Activated CD4-positive, CD25-positive, alpha-beta regulatory T cell treated with anti-CD3 and anti-CD28 coated beads, Interleukin-2, amount 50 U/mL, for 72 hours (primary cell): ENCODE measurements around the gene DOCK4.

Experiments
- DNase-seq: peaks from one replicate; pipeline ENCODE4 v3.0.0; 2021

DOCK4 gene

DNA sequence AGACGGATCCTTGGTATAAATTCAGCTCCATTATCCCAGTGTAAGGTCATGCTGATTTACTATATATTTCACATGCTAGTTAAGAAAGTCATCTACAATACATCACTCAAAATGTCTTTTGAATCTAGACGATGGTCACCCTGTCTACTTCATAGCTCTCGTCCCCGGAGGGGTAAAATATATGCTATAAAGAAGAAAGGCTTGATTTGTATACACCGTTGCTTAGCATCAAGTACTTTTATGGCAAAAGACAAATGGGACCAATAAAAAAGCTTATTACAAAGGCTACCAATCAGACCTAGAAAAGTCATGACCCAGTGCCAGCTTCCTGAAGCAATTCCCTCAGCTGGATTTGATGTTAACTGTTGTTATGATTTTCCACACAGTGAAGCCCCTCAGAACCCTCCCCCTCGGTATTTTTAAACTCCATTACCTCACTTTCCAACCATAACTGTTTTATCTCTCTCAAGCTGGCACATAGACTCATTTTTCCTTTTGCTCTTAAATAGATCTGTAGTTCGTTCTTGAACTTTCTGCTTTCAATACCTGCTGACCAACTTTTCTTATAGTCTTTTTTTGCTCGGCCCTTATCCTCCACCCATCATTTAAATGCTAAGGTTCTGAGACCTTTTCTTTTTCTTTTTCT lies 104.9 kb downstream of the DOCK4 start:
- DNase-seq, result no peak

DNA sequence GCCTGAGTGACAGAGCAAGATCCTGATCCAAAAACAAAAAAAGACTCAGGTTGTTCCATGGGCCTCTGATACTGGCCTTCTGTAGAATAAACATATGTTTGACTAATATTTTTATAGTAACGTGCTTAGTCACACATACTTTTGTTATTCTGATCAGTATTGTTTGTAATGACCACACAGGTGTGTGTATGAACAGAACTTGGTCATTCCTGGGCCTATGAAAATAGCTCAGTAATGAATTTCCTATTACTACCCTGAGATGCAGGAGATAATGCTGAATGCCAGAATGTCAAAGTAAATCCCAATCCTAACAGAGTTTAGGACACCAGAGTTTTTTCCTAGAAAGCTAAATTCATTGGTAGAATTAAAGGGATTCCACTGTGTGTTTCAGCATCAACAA lies 108.7 kb downstream of the DOCK4 start:
- DNase-seq, result no peak

DNA sequence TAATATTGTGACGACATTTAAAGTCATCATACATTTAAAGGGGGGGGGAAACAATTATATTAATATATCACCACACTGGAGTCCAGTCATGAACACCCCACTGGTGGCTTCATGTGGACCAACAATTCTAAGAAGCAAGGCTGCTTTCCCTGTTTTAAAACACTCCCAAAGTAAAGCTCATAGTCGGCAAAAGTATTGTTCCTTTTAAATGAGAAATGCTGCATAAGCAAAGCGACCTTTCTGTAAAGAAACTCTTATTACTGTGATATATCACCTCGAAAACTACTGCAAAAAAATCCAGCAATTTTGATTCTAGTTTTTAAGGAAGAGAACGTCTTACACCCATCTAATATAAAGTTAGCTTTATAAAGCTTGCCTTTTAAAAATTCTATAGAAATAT lies 112.8 kb downstream of the DOCK4 start:
- DNase-seq, result no peak

DNA sequence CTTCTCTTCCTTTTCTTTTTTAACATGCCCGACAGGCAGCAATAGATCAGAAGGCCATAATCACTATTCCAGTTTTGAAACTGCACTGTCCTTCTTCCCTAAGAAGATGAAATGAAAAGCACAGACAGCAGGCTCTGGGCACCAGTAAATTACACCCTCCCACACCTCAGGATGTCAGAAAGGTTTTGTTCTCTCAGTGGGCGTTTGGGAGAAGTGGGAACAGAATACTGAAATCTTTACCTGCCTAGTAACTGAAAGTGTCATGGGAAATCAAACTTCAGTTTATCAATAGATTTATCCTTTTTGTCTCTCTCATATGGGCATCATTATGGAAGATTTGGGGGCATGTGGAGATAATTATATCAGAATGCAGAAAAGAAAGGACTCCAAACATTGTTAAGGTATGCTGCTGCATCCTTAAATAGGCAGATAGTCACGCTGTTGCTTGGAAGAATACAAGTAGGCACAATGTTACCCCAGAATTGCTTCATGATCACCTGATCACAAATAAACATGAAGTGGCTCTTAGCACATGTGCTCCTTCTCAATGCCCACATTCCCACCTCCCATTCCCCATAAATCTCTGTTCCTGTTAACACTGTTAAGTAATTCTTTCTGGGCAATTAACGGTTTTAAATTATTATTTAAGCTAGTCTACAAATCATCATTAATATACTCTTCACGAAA lies 113.3 kb downstream of the DOCK4 start:
- DNase-seq, result no peak

DNA sequence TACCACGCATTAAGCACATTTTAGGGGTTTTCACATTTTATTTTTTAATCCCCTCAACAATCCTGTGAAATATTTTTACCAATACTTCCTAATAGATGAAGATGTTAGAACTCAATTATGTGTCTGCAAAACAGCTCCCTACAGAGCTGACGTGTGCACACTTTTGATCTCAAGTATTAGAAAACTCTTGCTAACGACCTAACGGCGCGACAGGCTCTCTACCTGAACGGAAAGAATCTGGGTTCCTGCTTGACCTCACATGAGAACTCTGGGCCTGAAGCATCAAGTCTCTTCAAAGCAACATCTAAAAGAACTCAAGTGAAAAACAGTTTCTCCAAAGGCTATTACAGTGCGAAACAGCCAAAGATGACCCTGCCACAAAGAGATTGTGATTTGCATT lies 113.9 kb downstream of the DOCK4 start:
- DNase-seq, result no peak

DNA sequence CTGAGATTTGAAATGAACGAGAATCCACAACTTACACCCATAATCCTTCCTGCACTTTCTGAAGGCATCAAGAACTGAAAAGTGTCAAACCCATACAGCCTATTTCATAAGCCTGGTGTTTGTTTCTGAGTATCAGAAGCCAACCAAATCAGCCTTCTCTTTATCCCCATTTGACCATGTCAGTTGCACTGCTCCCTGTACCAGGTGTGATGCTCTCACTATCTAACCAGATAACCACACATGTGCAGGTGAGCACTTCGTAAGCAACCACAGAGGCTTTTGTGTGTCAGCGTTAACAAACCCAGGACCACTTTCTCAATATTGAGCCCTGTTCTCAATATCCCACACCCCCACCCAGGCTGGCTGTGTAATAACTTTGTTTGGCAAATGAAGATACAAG lies 114.4 kb downstream of the DOCK4 start:
- DNase-seq, result no peak

DNA sequence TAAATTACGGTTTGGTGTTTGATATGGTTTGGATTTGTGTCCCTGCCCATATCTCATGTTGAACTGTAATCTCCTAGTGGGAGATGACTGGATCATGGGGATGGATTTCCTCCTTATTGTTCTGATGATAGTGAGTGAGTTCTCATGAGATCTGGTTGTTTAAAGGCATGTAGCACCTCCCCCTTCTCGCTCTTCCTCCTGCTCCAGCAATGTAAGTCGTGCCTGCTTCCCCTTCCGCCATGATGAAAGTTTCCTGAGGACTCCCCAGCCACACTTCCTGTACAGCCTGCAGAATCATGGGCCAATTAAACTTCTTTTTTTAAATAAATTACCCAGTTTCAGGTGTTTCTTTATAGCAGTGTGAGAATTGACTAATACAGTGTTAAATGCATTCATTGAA lies 116.6 kb downstream of the DOCK4 start:
- DNase-seq, result no peak

DNA sequence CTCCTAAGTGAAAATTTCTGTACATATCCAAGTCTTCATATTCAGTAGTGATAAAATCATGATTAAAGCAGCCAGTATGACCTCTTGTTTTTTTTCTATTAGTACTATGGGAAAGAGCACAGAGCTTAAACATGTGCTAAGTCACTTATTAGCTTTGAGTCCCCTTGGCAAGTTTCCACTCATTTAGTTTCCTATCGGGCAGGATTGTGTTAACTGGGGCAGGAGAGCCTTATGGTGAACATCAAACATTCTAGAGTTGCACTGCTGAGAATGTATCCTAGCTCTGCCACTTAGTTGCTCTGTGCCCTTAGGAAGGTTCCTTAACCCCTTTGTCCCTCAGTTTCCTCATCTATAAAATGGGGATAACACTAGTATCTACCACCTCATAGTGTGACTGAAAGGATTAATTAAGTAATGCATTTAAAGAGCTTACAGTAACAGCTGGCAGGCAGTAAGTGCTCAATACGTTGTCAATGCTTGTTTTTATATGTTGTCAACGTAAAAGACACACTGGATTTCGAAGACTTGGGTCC lies 117.6 kb downstream of the DOCK4 start:
- DNase-seq, result no peak

DNA sequence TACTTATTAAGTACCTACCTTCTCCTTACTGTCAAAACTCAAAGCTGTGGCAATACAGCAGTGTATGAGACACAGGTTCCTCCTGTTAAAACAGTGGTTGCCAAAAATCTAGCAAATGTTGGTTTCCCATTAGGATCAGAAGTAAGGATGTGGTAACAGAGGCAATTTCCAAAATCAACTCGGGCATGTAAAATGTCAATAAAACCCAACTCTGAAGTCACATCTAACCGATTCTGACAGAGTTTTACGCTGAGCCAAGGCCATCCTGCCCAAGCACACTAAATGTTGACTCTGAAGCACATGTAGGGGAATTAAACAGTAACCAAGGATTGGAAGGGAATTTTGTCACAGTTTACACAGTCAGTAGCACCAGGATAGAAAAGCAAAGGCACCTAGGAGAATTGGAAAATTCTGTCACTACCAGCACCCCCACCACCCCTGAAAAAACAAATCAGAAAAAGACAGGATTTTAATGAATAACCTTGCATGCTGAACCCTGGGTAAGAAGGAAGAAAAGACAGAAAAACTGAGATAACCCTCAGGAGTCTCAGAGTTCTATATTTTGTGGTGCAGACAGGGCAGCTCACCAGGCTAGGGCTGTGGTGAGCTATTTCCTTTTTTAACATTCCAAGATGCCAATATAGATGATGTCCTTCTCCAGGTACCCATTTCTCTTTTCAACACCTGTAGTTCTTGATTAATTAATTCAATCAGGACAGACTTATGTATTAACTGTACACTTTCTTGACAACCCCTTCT lies 119.5 kb downstream of the DOCK4 start:
- no peak for DNase-seq

DNA sequence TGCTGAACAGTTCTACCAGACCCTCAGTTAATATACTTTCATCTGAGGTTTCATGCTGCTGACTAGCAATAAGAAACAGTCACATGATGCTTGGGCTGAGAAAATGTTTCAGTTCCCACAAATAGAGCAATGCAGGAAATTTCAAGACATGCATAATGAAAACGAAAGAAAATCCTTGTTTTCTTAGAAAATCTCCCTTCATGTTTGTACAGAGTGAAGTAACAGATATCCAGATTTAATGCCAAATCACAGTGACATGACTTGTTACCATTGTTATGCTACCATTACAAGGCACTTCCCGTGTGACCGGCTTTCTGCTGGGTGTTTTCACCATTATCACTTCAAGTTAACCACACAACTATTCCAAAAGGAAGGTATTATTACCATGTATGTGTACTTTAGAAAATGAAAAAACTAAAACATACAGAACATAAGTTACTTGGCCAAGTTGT lies 121.7 kb downstream of the DOCK4 start:
- no peak for DNase-seq

DNA sequence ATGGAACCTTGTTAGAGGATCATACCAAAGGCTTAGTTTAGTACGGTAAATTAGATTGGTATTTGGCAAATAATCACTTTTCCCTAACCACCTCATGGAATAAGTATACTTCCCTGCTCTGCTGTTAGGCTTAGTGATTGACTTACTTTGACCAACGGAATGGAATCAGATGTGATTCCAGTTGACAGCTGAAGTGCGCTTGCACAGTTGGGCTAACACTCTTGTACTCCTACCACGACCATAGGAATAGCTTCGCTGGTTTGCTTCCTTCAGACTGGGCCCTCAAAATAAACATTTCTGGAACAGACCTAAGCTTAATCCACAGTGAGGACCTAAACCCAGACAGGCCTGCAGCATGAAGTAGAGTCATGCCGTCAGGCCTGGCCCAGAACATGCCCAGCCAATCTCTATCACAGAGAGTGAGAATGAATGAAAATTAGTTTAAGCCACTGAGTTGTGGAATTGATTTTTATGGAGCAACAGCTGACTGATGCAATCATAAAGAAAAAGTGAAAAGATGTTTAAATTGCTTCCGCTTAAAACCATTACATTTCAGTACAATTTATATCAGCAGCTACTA lies 122.3 kb downstream of the DOCK4 start:
- DNase-seq, result no peak

DNA sequence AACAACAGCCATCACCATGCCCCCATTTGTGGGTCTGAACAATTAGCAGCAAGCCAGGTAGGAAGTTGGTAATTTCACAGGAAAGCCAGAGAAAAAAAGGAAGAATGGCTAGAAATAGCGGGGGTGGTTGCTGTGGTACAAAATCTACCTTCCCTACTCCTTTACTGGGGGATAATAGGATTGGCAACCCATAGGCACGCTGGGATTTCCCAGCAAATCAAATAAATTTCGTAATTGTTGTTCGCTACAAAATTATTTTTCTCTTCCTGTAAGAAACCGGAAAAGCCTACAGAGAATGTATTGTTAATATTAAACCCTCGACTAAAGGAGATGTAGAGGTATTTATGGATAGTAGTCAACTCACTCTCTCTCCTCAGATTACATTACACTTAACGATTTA lies 123.9 kb downstream of the DOCK4 start:
- no peak for DNase-seq

DNA sequence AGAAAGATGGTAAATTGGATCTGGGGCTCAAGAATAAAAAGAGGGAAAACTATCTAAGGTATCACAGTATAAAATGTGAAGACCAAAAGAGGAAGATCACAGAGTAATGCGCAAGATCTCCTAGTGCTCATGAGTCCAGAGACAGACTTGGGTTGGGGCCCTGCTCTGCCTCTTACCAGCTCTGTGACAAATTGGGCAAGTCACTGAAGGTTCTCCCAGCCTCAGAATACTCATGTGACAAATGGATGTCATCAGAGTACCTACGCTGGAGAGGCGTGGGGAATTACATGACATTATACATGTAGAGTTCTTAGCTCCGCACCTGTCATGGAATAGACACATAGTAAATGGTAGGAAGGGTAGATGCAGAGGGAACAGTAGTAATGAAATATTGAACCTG lies 124.4 kb downstream of the DOCK4 start:
- no peak for DNase-seq

DNA sequence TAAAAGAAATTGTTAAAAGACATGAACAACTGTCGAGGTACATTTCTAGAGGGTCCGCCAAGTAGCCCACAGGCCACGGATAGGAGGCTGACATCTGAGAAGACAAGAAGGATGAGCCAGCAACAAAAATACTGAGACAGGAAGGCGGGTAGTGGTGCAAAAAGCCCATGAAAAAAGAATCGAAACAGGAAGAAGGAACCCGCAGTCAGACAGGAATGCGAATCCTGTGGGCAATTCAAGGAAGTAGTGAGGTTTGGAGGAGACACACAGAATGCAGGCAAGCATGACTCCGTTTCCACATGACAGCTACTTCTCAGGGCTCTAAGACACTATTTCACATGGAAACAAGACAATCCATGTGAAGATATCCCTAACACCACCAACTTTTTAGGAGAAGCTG lies 125.2 kb downstream of the DOCK4 start:
- DNase-seq, result no peak

DNA sequence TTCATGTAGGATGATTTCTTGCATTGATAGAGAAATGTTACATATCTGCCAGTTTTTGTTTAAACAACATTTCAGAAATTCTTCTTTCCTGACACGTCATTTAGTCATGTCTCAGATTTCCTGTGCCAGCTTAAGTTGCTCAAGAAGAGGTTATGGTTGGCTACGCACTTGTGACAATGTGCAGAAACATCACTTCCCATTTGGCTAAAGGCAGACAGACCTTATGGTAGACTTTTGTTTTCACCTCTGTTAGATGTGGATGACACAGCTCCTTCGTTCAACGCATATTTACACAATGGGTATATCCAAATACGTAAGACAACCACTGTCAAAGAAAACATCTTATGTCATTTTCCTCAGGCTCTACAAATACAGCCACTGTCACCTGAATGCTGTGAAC lies 125.8 kb downstream of the DOCK4 start:
- DNase-seq, result no peak

DNA sequence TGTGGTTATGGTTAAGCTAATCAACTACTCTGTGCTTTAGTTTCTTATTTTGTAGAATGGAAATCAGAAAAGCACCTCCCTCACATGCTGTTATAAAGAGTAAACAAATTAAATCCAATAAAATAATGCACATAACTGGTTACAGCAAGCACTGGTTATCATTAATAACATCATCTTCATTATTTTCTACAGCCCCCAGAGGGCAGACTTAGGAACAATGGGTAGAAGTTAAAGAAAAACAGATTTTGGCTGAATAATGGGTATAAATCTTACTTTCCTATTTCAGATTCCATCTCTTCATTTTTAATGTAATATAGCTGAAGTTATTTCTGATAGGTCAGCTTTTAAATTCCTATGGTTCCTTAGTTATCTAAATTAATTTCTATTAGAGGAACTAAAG lies 126.5 kb downstream of the DOCK4 start:
- DNase-seq, result no peak

DNA sequence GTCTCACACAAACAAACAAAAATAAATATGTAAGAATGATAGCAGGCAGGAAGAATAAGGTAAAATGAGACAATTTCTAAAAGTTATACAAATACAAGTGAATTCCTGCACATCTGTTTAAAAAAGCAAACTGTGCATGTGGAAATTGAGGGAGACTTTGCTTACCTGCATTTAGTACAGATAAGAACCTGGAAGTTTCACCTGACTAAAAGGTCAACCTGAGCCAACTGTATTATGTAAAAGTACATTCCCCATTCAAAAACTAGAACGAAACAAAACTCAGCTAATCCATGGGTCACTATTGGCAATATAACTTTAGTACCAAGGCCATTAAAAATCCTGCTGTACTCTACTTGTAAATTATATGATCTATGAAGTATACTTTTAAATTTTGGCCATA lies 127.1 kb downstream of the DOCK4 start:
- no peak for DNase-seq

DNA sequence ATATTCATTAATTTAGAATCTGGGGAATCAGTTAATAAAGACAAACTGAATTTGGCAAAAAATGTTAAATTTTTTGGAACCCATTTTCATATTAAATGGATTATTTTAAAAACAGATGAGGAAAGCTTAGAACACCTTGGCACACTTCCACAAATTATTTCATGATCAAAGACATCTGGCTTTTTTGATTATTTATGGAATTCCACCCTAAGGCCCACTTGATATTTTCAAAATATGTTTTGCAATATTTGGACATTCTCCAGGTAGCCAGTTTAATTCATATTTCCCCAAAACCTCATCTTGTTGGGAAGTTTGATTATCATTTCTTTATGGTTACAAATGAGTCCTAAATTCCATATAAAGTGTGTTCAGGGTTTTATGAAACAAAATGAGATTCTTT lies 129.9 kb downstream of the DOCK4 start:
- DNase-seq, result no peak

DNA sequence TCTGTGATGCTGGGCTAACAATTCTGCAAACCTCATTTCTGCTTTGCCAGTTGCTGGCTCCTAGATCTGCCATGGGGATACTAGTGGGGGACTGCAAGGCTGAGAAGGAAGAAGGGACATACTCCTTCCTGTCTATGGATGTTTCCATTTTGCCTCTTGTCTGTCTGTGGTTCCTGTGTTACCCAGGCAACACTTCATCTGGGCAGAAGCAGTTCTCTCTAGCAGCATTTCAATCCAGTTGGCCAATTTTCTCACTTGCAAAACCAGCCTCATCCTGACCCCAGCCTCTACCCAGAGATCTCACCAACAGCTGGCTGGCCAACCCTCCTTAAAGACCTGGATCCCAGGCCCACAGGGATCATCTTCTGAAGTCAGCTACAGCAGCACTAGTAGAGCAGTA lies 131.7 kb downstream of the DOCK4 start:
- DNase-seq, result no peak

DNA sequence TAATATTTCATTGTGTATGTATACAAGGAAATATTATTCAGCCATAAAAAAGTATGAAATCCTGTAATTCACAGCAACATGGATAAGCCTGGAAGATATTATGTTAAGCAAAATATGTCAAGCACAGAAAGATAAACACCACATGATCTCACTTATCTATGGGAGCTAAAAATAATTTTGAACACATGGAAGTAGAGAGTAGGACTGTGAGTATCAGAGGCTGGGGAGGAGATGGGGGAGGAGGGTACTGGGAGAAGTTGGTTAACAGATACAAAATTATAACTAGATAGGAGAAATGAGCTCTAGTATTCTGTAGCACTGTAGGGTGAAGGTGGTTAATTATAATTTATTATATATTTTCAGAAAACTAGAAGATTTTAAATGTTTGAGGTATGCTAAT lies 132.7 kb downstream of the DOCK4 start:
- DNase-seq, result no peak

DNA sequence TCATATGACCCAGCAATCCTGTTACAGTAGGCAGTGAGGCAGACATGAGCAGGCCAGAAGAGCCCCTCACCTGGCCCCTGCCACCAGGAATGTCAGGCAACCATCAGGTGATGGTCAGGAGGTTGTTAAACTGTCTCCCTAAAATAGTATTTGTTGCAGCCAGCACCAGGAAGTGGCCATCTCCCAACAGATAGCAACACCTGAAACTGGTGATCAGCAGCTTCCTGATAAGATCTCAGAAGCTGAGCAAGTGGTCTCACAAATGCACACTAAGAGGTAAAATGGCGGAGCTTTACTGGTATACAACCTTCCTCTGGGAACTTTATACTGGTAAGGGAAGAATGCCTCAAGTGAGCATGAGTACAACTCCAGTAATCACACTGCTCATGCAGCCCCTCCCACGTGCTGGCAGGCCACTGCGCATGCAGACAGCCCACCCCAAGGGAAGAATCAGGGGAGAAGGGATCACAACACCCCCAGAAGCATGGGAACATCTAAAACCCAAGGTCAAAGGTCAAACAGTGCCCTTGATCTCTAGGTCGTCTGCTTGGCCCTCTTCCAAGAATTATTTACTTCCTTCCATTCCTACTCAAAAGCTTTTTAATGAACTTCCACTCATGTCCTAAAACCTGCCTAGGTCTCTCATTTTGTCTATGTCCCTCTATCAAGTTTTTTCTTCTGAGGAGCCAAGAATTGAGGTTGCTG lies 133.5 kb downstream of the DOCK4 start:
- no peak for DNase-seq

DNA sequence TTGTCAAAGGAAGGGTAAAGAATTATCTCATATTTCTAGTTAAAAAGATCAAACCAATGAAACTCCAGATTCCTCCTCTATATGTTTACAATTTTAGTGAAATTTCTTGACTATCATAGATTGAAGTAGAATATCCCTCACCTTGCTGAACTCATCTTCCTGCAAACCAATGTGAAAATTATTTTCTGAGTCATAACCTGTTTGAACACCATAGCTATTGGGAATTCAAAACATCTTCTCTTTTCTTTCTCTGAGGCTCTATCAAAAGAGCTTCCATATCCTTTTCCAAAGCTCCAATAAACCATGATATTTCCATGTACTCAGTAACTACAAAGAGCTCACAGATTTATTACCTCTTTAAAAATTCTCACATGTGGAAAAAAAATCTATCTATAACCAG lies 134.3 kb downstream of the DOCK4 start:
- DNase-seq, result no peak

DNA sequence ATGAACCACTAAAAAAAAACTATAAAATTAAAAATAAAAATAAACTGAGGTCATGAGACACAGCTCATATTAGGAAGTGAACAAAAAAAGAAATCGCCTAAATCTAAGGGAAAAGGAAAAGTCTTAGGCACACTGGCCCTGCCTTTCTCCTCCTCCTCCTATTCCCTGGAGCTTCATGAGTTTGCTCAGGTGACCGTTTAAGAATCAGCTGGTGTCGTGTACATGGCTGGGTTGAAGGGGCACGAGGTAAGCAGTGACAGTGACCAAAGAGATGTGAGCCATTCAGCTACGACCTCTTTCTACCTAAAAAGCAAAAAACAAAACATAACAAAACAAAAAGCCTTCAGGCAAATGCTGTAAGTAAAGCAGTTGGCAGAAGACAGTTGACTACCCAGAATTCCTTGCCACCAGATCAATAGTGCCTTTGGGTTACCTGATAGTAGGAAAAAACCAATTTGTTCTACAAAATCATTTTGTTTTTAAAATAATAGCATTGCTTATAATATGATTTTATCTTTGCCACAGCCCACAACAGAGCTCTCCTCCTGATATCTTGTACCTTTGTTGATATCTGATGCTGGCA lies 135.4 kb downstream of the DOCK4 start:
- no peak for DNase-seq
